ENCODE measurements around the gene TCP11. TPM values are rescaled to one million over a fixed set of nuclear protein-coding genes. Genes with fewer than 3 reads are reported as not detected.

Gene TCP11
- total and polyA plus RNA-seq, 2 of the 13 experiments (the other 11 are each of a cell fraction or from before 2014, with no cell fraction given), result 0.04 TPM; not detected in 1

DNA sequence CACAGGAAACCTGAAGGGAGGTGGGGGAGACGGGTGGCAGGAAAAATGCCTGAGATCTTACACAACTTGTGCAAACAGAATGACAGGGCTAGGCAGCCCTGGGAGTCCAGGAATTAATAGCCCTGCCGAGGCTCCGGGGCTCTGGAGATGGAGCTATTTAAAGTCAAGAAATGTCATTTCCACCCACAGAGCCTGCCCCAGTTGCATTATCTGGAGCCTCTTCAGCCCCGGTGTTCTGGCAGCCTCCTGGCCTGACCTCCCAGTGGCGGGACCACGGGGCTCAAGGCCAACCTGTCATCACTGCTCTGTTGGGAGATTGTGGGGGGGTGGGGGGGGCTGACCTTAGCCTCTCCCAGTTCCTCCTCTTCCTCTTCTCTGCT is 44.2 kb upstream of the TCP11 start (continued):
- TF ChIP-seq, protein P1, sequence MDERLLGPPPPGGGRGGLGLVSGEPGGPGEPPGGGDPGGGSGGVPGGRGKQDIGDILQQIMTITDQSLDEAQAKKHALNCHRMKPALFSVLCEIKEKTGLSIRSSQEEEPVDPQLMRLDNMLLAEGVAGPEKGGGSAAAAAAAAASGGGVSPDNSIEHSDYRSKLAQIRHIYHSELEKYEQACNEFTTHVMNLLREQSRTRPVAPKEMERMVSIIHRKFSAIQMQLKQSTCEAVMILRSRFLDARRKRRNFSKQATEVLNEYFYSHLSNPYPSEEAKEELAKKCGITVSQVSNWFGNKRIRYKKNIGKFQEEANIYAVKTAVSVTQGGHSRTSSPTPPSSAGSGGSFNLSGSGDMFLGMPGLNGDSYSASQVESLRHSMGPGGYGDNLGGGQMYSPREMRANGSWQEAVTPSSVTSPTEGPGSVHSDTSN (CRISPR knock-in tag; IDR thresholded peaks at IDR 0.05), result no peak
- TF ChIP-seq, protein P2, sequence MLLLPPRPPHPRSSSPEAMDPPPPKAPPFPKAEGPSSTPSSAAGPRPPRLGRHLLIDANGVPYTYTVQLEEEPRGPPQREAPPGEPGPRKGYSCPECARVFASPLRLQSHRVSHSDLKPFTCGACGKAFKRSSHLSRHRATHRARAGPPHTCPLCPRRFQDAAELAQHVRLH (CRISPR knock-in tag; IDR thresholded peaks at IDR 0.05; ENCODE audit: borderline replicate concordance, low read depth), result no peak
- TF ChIP-seq ZNF230 (CRISPR knock-in tag; IDR thresholded peaks at IDR 0.05) (no peak), ZNF713 (CRISPR knock-in tag; IDR thresholded peaks at IDR 0.05) (no peak), ZNF703 (CRISPR knock-in tag; IDR thresholded peaks at IDR 0.05; ENCODE audit: borderline replicate concordance) (no peak), RCOR2 (CRISPR knock-in tag; IDR thresholded peaks at IDR 0.05) (peak; percentile 25; the same call in 1 of the 2 replicates), ZBTB8A (CRISPR knock-in tag; IDR thresholded peaks at IDR 0.05; ENCODE audit: borderline replicate concordance, low read depth) (no peak), SRSF9 (IDR thresholded peaks at IDR 0.05; ENCODE audit: borderline replicate concordance, insufficient read depth, low read depth, low read length, poor library complexity, severe bottlenecking) (no peak), SALL1 (CRISPR knock-in tag; IDR thresholded peaks at IDR 0.05) (peak; percentile 46; the same call in 1 of the 2 replicates), SOX13 (IDR thresholded peaks at IDR 0.05) (no peak), SOX13 (CRISPR knock-in tag; conservative IDR thresholded peaks at IDR 0.05 in 1 of 2, IDR thresholded peaks at IDR 0.05 in 1 of 2) (peak in 1 of 2 experiments; percentile 26; a peak in 1 of 4 replicates), AKAP8 (CRISPR knock-in tag; IDR thresholded peaks at IDR 0.05) (no peak), ELF3 (CRISPR knock-in tag; IDR thresholded peaks at IDR 0.05) (peak; percentile 62), FOXA3 (CRISPR knock-in tag; IDR thresholded peaks at IDR 0.05) (peak; percentile 65), ZZZ3 (CRISPR knock-in tag; IDR thresholded peaks at IDR 0.05; ENCODE audit: borderline replicate concordance) (no peak), FOXP1 (IDR thresholded peaks at IDR 0.05) (no peak), FOXP1 (CRISPR knock-in tag; IDR thresholded peaks at IDR 0.05) (0 out of 2 replicates have a peak, but pooled peaks have one; percentile 13), ZNF781 (CRISPR knock-in tag; IDR thresholded peaks at IDR 0.05; ENCODE audit: borderline replicate concordance, not compliant biosample characterization) (no peak), SPEN (CRISPR knock-in tag; IDR thresholded peaks at IDR 0.05; ENCODE audit: low read depth) (no peak), SAP130 (CRISPR knock-in tag; IDR thresholded peaks at IDR 0.05; ENCODE audit: low read depth) (peak; percentile 57), LCORL (IDR thresholded peaks at IDR 0.05) (no peak), LCORL (CRISPR knock-in tag; IDR thresholded peaks at IDR 0.05) (0 out of 2 replicates have a peak, but pooled peaks have one; percentile 28)
- TF ChIP-seq, protein P3, sequence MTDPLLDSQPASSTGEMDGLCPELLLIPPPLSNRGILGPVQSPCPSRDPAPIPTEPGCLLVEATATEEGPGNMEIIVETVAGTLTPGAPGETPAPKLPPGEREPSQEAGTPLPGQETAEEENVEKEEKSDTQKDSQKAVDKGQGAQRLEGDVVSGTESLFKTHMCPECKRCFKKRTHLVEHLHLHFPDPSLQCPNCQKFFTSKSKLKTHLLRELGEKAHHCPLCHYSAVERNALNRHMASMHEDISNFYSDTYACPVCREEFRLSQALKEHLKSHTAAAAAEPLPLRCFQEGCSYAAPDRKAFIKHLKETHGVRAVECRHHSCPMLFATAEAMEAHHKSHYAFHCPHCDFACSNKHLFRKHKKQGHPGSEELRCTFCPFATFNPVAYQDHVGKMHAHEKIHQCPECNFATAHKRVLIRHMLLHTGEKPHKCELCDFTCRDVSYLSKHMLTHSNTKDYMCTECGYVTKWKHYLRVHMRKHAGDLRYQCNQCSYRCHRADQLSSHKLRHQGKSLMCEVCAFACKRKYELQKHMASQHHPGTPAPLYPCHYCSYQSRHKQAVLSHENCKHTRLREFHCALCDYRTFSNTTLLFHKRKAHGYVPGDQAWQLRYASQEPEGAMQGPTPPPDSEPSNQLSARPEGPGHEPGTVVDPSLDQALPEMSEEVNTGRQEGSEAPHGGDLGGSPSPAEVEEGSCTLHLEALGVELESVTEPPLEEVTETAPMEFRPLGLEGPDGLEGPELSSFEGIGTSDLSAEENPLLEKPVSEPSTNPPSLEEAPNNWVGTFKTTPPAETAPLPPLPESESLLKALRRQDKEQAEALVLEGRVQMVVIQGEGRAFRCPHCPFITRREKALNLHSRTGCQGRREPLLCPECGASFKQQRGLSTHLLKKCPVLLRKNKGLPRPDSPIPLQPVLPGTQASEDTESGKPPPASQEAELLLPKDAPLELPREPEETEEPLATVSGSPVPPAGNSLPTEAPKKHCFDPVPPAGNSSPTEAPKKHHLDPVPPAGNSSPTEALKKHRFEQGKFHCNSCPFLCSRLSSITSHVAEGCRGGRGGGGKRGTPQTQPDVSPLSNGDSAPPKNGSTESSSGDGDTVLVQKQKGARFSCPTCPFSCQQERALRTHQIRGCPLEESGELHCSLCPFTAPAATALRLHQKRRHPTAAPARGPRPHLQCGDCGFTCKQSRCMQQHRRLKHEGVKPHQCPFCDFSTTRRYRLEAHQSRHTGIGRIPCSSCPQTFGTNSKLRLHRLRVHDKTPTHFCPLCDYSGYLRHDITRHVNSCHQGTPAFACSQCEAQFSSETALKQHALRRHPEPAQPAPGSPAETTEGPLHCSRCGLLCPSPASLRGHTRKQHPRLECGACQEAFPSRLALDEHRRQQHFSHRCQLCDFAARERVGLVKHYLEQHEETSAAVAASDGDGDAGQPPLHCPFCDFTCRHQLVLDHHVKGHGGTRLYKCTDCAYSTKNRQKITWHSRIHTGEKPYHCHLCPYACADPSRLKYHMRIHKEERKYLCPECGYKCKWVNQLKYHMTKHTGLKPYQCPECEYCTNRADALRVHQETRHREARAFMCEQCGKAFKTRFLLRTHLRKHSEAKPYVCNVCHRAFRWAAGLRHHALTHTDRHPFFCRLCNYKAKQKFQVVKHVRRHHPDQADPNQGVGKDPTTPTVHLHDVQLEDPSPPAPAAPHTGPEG (CRISPR knock-in tag; IDR thresholded peaks at IDR 0.05), result no peak
- TF ChIP-seq, protein P4, sequence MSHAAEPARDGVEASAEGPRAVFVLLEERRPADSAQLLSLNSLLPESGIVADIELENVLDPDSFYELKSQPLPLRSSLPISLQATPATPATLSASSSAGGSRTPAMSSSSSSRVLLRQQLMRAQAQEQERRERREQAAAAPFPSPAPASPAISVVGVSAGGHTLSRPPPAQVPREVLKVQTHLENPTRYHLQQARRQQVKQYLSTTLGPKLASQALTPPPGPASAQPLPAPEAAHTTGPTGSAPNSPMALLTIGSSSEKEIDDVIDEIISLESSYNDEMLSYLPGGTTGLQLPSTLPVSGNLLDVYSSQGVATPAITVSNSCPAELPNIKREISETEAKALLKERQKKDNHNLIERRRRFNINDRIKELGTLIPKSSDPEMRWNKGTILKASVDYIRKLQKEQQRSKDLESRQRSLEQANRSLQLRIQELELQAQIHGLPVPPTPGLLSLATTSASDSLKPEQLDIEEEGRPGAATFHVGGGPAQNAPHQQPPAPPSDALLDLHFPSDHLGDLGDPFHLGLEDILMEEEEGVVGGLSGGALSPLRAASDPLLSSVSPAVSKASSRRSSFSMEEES (CRISPR knock-in tag; IDR thresholded peaks at IDR 0.05), result 0 out of 2 replicates have a peak, but pooled peaks have one; percentile 16

Measured in HepG2 (cell line).